OCI-M1 (cell line): ENCODE measurements around the gene KBTBD8.
A peak's percentile ranks its signal among the peaks of the same experiment; 100 is the strongest.

Source experiments
- DNase-seq: peaks from one replicate; lab custom pipeline; 2025; lab: John Stamatoyannopoulos, UW

KBTBD8 gene

DNA sequence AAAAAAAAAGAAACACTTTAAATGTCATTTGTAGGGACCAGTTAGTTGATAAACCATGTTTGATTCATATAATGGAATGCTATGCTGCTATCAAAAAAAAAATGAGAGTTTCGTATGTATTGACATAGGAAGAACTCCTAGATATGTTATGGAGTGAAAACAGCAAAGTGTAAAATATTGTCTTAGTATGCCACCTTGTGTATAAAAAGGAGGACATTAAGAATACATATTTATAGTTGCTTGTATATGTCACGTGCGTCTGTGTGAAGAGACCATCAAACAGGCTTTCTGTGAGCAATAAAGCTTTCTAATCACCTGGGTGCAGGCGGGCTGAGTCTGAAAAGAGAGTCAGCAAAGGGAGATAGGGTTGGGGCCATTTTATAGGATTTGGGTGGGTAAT, 39.5 kb downstream of the KBTBD8 start:
- peak; percentile 61 for DNase-seq

DNA sequence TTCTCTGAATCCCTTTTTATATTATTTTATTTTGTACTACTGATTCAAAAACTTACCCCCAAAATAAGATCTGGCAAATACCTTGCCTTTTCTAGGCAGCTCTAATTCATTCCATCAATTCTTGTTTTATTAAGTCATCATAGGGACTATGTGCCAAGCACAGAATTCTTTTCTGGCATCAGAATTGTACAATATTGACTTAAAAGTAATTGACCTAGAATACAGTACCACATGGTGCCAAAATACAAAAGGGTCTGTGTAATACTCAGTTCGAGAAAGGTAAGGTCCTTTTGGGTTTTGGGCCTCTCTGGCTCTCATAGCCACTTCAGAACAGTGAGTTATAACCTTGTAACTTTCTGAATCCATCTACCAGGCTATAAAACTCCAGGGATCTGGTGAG, 46.2 kb downstream of the KBTBD8 start:
- DNase-seq, result no peak

DNA sequence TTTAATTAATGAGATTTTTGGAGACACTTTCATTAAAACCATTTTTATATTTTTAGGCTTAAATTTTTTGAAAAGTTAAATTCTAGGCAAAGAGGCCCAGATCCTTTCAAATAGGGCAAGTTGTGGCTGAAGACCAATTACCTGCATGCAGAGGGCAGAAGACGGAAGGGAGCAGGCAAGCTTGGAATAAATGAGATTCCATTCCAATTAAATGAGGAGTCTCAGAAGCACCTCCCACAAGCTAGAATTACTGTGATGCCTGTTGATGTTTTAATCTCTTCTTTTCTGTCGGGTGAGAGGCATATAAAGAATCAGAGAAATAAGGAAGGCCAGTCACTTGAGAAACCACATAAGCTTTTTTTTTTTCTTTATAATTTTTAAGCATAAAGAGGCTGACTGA, 46.8 kb downstream of the KBTBD8 start:
- no peak for DNase-seq

DNA sequence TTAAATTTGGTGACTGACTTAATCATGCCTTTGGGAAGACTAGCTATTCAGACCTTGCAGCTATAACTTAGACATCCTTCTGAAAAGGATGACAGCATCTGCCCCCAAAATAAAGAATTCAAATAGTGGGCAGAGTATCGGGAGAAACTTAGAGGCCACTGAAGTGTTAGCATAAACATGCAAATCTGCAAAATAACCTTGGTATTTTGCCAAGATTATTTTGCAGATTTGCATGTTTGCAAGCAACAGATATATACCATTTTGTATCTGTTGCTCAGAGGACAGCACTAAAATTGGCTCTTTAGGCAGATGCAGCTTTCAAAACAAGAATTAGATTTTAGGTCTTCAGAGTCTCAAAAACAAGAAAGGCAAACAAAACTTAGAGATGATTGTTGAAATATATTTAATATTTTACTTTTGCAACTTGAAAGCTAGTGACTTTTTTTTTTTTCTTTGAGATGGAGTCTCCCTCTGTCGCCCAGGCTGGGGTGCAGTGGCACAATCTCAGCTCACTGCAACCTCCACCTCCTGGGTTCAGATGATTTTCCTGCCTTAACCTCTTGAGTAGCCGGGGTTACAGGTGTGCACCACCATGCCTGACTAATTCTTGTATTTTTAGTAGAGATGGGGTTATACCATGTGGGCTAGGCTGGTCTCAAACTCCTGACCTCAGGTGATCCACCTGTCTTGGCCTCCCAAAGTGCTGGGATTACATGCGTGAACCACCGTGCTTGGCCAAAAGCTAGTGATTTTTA, 47.8 kb downstream of the KBTBD8 start:
- DNase-seq, result no peak

DNA sequence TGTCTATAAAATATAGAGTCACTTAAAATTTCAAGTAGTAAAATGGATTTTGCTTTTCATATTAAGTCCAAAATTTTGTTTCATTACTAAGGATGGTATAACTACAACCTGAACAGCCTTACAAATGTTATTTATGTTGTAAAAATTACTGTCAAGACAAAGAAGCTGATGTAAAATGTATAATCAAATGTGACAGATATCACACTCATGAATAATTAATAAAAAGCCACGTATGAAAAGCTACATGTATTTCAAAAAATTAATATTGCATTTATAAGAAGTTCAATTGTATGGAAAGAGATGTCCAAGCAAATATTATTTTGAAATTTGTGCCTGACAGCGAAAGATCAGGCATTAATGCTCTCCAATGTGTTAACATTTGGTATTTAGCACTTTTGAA, 48.9 kb downstream of the KBTBD8 start:
- DNase-seq, result no peak

DNA sequence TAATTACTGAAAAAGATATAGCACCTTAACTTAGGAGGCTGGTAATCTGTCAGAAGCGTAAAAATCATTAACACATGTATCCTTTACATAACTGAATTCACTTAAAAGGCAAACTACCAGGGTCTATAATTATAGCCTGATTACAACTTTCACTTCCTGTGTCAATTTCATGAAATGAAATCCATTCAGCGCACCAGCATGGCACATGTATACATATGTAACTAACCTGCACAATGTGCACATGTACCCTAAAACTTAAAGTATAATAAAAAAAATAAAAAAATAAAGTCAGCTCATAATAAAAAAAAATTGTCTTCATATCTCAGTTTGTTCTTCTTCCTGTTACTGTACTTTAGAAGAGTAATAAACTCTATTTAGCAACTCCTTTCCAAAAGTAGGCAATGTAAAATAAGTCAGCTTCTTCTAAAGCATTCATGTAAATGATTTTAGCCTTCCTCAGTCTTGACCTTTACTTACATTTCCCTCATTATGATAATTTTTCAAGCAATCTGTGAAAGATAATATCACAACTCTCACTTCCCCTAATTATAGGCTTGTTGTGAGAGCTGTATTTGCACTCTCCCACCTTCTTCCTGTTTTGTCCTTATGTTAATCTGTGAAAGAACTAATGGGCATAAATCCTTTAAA, 50.1 kb downstream of the KBTBD8 start:
- no peak for DNase-seq

DNA sequence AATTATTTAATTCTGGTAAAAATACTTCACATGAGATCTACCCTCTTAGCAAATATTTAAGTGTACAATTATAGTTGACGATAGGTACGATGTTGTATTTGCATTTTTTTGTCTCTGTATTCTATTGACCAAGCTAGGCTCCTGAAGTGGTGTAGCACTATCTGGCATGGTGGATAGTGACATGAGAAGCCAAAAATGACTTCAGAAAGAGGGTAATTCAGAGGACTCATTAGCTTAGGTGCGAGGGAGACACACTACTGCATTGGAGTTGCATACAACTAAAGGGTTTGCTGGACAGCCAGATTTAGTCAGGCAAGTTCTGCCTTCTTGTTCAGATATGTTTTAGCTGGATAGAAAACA, 50.6 kb downstream of the KBTBD8 start:
- no peak for DNase-seq

DNA sequence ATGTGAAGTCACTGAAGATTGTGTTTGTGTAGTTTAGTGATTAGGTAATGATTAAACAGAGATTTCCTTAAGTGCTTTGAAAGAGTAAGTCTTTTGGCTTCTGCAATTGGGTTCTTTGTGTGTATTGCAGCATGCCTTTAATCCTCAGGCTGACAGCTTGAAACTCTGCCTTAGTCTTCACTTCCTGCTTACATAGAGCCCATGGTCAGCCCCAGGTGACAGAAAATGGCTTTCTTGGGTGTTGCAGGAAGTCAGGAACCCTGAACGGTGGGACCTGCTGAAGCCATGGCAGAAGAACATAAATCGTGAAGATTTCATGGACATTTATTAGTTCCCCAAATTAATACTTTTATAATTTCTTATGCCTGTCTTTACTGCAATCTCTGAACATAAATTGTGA, 61.3 kb downstream of the KBTBD8 start:
- no peak for DNase-seq
